ENCODE data around the gene CDC37L1. TPM values are rescaled to one million over a fixed set of nuclear protein-coding genes. Genes with fewer than 3 reads are reported as not detected.
"Not testable (repeated sequence)": the region's sequence is repeated elsewhere in the genome, so short reads cannot be mapped to it uniquely, and the experiment has no call there.

CDC37L1 gene
- total and polyA plus RNA-seq, 4 donors: 17.8 to 26.3 (median 19.7) TPM

DNA sequence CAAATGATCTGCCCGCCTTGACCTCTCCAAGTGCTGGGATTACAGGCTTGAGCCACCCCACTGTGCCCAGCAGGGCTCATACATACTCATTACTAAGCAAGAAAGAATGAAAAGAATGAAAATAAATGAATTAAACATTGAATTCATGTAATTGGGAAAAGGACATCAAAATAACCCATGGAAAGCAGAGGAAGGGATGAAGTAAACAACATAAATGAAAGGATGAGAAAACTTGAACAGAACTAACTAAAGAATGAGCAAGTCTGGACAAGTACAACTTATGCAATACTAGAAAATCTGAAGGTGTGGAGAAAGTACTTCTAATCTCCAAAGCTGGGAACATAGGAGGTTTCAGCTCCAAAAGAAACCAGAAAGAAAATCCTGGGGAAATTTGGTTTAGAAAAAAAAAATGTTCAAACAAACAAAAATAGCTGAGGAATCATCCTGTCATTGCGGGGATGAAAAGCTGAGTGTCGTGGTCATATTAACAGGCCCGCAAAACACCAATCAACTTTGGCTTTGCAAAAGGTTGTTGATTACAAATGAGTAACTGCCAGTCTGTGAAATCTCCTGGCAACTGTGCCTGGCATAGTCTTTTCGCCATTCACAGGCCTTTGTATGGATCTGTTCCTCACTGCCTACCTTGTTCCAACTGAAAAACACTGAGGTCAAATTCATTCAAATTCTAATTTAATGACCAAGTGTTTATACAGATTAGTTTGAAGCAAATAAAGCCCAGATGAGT, 63.9 kb downstream of the CDC37L1 start:
- Histone ChIP-seq H3K4me3 (ENCODE audit: low read length in 2 of 2) (no peak overlapping the region), H3K4me1 (ENCODE audit: control insufficient read depth in 1 of 2, insufficient read depth in 2 of 2, low read length in 2 of 2) (peaks cover 0 to 2% of the 10 kb centered on the region in 2 donors), H3K27ac (ENCODE audit: low read depth in 1 of 2, low read length in 2 of 2) (no peak overlapping the region), H3K36me3 (ENCODE audit: control insufficient read depth in 1 of 2, insufficient read depth in 2 of 2, low read length in 1 of 2) (no peaks in the 10 kb centered on the region), H3K27me3 (ENCODE audit: control insufficient read depth in 1 of 2, insufficient read depth in 2 of 2, low read length in 1 of 2) (no peaks in the 10 kb centered on the region), H3K9me3 (ENCODE audit: control insufficient read depth, low read length) (no peaks in the 10 kb centered on the region)
- DNase-seq (no peak), ATAC-seq (ENCODE audit: low FRiP score) (no peak)
- WGBS, 2 donors: 71 to 74% methylated on average over 5 of the region's 5 CpGs
- intact Hi-C loops (cut with DNase I): loop anchor here in 1 of 2 donors (10.0 kb wide), 2 partner anchors 69 to 139 kb away; partner anchors contain the start of gene CDC37L1

DNA sequence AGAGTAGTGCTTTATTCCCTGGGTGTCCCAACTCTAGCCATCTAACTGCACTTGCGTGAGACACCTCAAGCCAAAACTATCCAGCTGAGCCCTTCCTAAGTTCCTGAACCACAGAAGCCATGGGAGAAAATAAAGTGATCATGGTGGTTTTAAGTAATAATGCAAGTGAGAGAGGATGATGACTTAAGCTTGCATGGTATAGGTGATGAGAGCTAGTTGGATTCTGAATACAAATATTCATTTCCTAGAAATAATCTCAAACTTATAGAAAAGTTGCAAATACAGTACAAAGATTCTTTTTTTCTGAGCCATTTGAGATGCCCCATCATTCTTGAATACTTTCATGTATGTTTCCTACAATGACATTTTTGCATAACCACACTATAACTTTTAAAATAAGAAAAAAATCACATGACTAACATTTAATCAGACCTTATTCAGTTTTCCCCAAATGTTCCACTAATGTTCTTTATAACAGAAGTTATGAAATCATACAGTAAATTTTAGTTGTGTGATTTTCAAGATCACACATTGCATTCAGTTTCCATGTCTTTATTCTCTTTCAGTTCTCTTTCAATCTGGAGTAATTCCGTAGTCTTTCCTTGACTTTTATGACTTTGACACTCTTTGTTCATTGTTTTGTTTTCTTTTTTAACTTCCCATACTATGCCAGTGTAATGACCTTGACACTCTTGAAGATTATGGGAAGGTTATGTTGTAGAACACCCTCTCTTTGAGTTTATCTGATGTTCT, 67.1 kb downstream of the CDC37L1 start:
- no peaks in the 10 kb centered on the region for H3K9me3 ChIP-seq (ENCODE audit: control insufficient read depth, low read length)
- no peak overlapping the region for H3K27ac ChIP-seq (ENCODE audit: low read depth in 1 of 2, low read length in 2 of 2)
- no peak overlapping the region for H3K4me3 ChIP-seq (ENCODE audit: low read length in 2 of 2)
- 87 to 90% methylated on average over 2 of the region's 2 CpGs for WGBS, 2 donors
- DNase-seq (no peak), ATAC-seq (ENCODE audit: low FRiP score) (no peak)
- intact Hi-C loops (cut with DNase I): loop anchor here (5.0 to 10.0 kb wide), 3 partner anchors 72 to 681 kb away; partner anchors contain the start of gene CDC37L1 (in 1 of the 2)
- H3K27me3 ChIP-seq (ENCODE audit: control insufficient read depth in 1 of 2, insufficient read depth in 2 of 2, low read length in 1 of 2): no peaks in the 10 kb centered on the region
- no peaks in the 10 kb centered on the region for H3K36me3 ChIP-seq (ENCODE audit: control insufficient read depth in 1 of 2, insufficient read depth in 2 of 2, low read length in 1 of 2)
- no peaks in the 10 kb centered on the region for H3K4me1 ChIP-seq (ENCODE audit: control insufficient read depth in 1 of 2, insufficient read depth in 2 of 2, low read length in 2 of 2)

DNA sequence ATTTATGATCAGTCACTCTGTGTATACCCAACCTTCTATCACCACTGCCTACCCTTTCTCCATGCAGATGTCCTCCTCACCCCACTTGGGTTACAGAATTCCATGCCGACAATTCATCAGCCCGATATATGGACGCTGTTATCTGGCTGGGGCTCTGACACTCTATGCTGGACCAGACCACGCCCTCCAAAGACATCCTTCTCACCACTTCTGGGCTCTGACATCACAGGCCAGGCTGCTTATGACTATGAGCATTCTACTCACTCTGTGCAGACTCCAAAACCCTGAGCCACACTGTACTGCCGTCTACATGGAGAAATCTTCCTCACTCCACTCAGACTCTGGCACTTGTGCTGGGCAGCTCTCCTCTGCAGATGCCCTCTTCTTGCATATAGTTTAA, 69.2 kb downstream of the CDC37L1 start:
- ATAC-seq (ENCODE audit: low FRiP score) (no peak), DNase-seq (no peak)
- Histone ChIP-seq H3K4me1 (ENCODE audit: control insufficient read depth in 1 of 2, insufficient read depth in 2 of 2, low read length in 2 of 2) (no peaks in the 10 kb centered on the region), H3K4me3 (ENCODE audit: low read length in 2 of 2) (no peak overlapping the region), H3K36me3 (ENCODE audit: control insufficient read depth in 1 of 2, insufficient read depth in 2 of 2, low read length in 1 of 2) (no peaks in the 10 kb centered on the region), H3K9me3 (ENCODE audit: control insufficient read depth, low read length) (no peaks in the 10 kb centered on the region), H3K27me3 (ENCODE audit: control insufficient read depth in 1 of 2, insufficient read depth in 2 of 2, low read length in 1 of 2) (no peaks in the 10 kb centered on the region), H3K27ac (ENCODE audit: low read depth in 1 of 2, low read length in 2 of 2) (no peak overlapping the region)
- intact Hi-C loops (cut with DNase I): loop anchor here (5.0 to 10.0 kb wide), 3 partner anchors 74 to 679 kb away; partner anchors contain the start of gene CDC37L1 (in 1 of the 2)
- 91 to 94% methylated on average over 5 of the region's 5 CpGs for WGBS, 2 donors

DNA sequence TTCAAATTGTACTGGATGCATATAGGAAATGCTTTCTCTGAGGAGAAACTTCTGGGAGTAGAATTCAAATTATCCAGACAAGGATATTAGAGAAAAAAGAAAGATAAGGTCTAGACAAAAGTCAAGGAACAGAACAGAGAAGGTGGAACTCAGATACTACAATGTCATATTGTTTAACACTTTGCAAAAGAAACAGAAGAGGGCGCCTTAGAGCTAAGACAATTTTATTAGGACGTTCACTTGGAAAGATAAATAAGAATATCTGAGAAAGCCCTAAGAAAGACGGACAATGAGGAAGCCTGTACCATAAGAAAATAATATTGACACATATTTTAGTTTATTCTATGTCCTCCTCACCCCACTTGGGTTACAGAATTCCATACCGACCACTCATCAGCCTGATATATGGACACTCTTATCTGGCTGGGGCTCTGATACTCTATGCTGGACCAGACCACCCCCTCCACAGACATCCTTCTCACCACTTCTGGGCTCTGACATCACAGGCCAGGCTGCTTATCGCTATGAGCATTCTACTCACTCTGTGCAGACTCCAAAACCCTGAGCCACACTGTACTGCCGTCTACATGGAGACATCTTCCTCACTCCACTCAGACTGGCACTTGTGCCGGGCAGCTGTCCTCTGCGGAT, 70.8 kb downstream of the CDC37L1 start:
- DNase-seq (no peak), ATAC-seq (ENCODE audit: low FRiP score) (no peak)
- no peak overlapping the region for H3K27ac ChIP-seq (ENCODE audit: low read depth in 1 of 2, low read length in 2 of 2)
- no peaks in the 10 kb centered on the region for H3K27me3 ChIP-seq (ENCODE audit: control insufficient read depth in 1 of 2, insufficient read depth in 2 of 2, low read length in 1 of 2)
- no peaks in the 10 kb centered on the region for H3K36me3 ChIP-seq (ENCODE audit: control insufficient read depth in 1 of 2, insufficient read depth in 2 of 2, low read length in 1 of 2)
- H3K9me3 ChIP-seq (ENCODE audit: control insufficient read depth, low read length): no peaks in the 10 kb centered on the region
- 26 to 27% methylated on average over 8 of the region's 8 CpGs for WGBS, 2 donors
- intact Hi-C loops (cut with DNase I): loop anchor here (10.0 kb wide), 2 partner anchors 515 to 845 kb away; no protein-coding TSS in a partner anchor
- H3K4me1 ChIP-seq (ENCODE audit: control insufficient read depth in 1 of 2, insufficient read depth in 2 of 2, low read length in 2 of 2): no peaks in the 10 kb centered on the region
- H3K4me3 ChIP-seq (ENCODE audit: low read length in 2 of 2): no peak overlapping the region

DNA sequence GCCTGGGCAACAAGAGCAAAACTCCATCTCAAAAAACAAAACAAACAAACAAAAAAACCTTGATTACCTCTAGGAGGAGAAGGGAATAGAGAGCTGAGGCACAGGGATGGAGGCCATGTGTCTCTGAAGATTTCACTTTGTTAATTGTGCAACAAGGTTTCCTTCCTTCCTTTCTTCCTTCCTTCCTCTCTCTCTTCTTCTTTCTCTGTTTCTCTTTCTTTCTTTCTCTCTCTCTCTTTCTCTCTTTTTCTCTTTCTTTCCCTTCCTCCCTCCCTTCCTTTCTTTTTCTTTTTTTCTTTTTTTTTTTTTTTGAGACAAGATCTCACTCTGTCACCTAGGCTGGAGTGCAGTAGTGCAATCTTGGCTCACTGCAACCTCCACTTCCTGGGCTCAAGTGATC, 75.2 kb downstream of the CDC37L1 start:
- H3K36me3 ChIP-seq (ENCODE audit: control insufficient read depth in 1 of 2, insufficient read depth in 2 of 2, low read length in 1 of 2); ATAC-seq (ENCODE audit: low FRiP score); DNase-seq; H3K4me3 ChIP-seq (ENCODE audit: low read length in 2 of 2); H3K27me3 ChIP-seq (ENCODE audit: control insufficient read depth in 1 of 2, insufficient read depth in 2 of 2, low read length in 1 of 2); H3K27ac ChIP-seq (ENCODE audit: low read depth in 1 of 2, low read length in 2 of 2); H3K9me3 ChIP-seq (ENCODE audit: control insufficient read depth, low read length); H3K4me1 ChIP-seq (ENCODE audit: control insufficient read depth in 1 of 2, insufficient read depth in 2 of 2, low read length in 2 of 2): not testable (repeated sequence)
- intact Hi-C loops (cut with DNase I): loop anchor here (10.0 kb wide), 2 partner anchors 510 to 840 kb away; no protein-coding TSS in a partner anchor

- Histone ChIP-seq H3K4me3 (ENCODE audit: low read length in 2 of 2) (no peak overlapping the region), H3K36me3 (ENCODE audit: control insufficient read depth in 1 of 2, insufficient read depth in 2 of 2, low read length in 1 of 2) (no peaks in the 10 kb centered on the region), H3K27me3 (ENCODE audit: control insufficient read depth in 1 of 2, insufficient read depth in 2 of 2, low read length in 1 of 2) (no peaks in the 10 kb centered on the region), H3K27ac (ENCODE audit: low read depth in 1 of 2, low read length in 2 of 2) (no peak overlapping the region), H3K4me1 (ENCODE audit: control insufficient read depth in 1 of 2, insufficient read depth in 2 of 2, low read length in 2 of 2) (no peaks in the 10 kb centered on the region), H3K9me3 (ENCODE audit: control insufficient read depth, low read length) (no peaks in the 10 kb centered on the region)
- DNase-seq (no peak), ATAC-seq (ENCODE audit: low FRiP score) (no peak)
- WGBS, 2 donors: 50 to 60% methylated on average over 5 of the region's 5 CpGs
- intact Hi-C loops (cut with DNase I): loop anchor here (5.0 to 10.0 kb wide), 3 partner anchors 510 to 840 kb away; no protein-coding TSS in a partner anchor
Observed at GRCh38 chr9:4755026-4755609, 75.7 kb downstream of the CDC37L1 start.

DNA sequence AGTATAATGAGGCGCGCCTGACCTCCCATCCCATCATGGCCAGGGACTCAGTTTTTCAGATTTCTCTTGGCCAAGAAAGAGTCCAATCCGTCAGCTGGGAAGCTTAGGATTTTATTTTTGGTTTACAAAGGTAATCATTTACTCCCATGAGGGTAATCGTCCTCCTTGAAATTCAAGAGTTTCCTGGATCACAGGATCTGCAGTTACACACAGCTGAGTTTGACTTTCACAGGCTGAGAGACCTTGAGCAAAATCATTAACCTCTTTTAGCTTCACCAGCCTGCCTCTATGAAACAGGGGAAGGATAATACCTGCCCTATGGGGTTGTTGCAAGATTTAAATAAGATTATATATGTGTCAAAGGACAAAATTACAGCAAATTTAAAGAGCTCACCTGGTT, 77.1 kb downstream of the CDC37L1 start:
- H3K36me3 ChIP-seq (ENCODE audit: control insufficient read depth in 1 of 2, insufficient read depth in 2 of 2, low read length in 1 of 2): no peaks in the 10 kb centered on the region
- H3K4me3 ChIP-seq (ENCODE audit: low read length in 2 of 2): no peak overlapping the region
- ATAC-seq (ENCODE audit: low FRiP score) (no peak), DNase-seq (no peak)
- H3K9me3 ChIP-seq (ENCODE audit: control insufficient read depth, low read length): no peaks in the 10 kb centered on the region
- intact Hi-C loops (cut with DNase I): loop anchor here (5.0 to 10.0 kb wide), 3 partner anchors 508 to 838 kb away; no protein-coding TSS in a partner anchor
- 84 to 91% methylated on average over 4 of the region's 4 CpGs for WGBS, 2 donors
- no peaks in the 10 kb centered on the region for H3K27me3 ChIP-seq (ENCODE audit: control insufficient read depth in 1 of 2, insufficient read depth in 2 of 2, low read length in 1 of 2)
- no peaks in the 10 kb centered on the region for H3K4me1 ChIP-seq (ENCODE audit: control insufficient read depth in 1 of 2, insufficient read depth in 2 of 2, low read length in 2 of 2)
- H3K27ac ChIP-seq (ENCODE audit: low read depth in 1 of 2, low read length in 2 of 2): no peak overlapping the region
